Endothelial cell of umbilical vein (primary cell): ENCODE results near the gene TOM1. TPM values are rescaled to one million over a fixed set of nuclear protein-coding genes. Genes with fewer than 3 reads are reported as not detected.

Experiments used
- BruUV-seq: library from RNA; stranded (reverse); fragments of 400-500 nt; replicated peaks from 2 replicates; lab custom pipeline; 2021; lab: Mats Ljungman, UMichigan
- CTCF ChIA-PET: fragments of 300-600, 350-600 bp; sonication (Branson Sonifier 250); formaldehyde crosslinking; loops from one replicate; lab custom pipeline; 2021; ENCODE audit warnings: antibody characterized with exemption, inconsistent platforms; lab: Charles Lee
- POLR2A ChIA-PET: fragments of 300-600, 350-600 bp; sonication (Branson Sonifier 250); formaldehyde crosslinking; loops from one replicate; lab custom pipeline; 2021; ENCODE audit warnings: antibody characterized with exemption, inconsistent platforms; lab: Charles Lee
- DNase-seq: peaks from one replicate; pipeline ENCODE4 v3.0.0-alpha.2; 2011; ENCODE audit warnings: low read depth, low spot score
- FAIRE-seq: peaks from 2 replicates; lab custom pipeline; 2011; peaks lifted over from hg19 to GRCh38; lab: Jason Lieb, UNC
- H2AFZ ChIP-seq: 2 replicates; pipeline ENCODE4 v1.6.0; 2012; ENCODE audit warnings: low read depth, low read length, control low read depth, inconsistent platforms
- H3K27ac ChIP-seq: 2 replicates; pipeline ENCODE4 v1.5.1; 2011; ENCODE audit warnings: low read depth, mild to moderate bottlenecking, control low read depth, low read length, moderate library complexity; ENCODE audit not compliant: insufficient read depth
- H3K27me3 ChIP-seq, 2 experiments: 2 replicates each; pipeline versions ENCODE4 v1.6.0 to v1.6.1; 2011; ENCODE audit warnings: low read length in 2 of 2, mixed read lengths in 1 of 2; ENCODE audit not compliant: control insufficient read depth in 2 of 2, insufficient read depth in 2 of 2
- H3K36me3 ChIP-seq, 2 experiments: 2 replicates in 1 of 2; 3 replicates in 1 of 2; pipeline ENCODE4 v1.5.1; 2011; ENCODE audit warnings: low read length in 2 of 2, mild to moderate bottlenecking in 1 of 2, moderate library complexity in 1 of 2; ENCODE audit not compliant: control insufficient read depth in 2 of 2, insufficient read depth in 2 of 2; ENCODE audit errors: extremely low read depth in 1 of 2
- H3K4me1 ChIP-seq: 3 replicates; pipeline ENCODE4 v1.5.1; 2011; ENCODE audit warnings: mild to moderate bottlenecking, low read length; ENCODE audit not compliant: control insufficient read depth, insufficient read depth; ENCODE audit errors: extremely low read depth
- H3K4me2 ChIP-seq: 2 replicates; pipeline ENCODE4 v1.6.1; 2011; ENCODE audit warnings: low read length, control low read depth, mixed read lengths; ENCODE audit not compliant: insufficient read depth
- H3K4me3 ChIP-seq, 3 experiments: fragments of 200-600 bp in 1 of 3; sonication (generic), shearing (Covaris generic) in 1 of 3; replicated peaks in 1 of 3; 2 replicates each; pipeline ENCODE4 v1.5.1; 2011 to 2016; ENCODE audit warnings: control low read depth in 3 of 3, low read length in 3 of 3, mild to moderate bottlenecking in 2 of 3, inconsistent platforms in 1 of 3, low read depth in 1 of 3, moderate library complexity in 1 of 3; ENCODE audit not compliant: insufficient read depth in 1 of 3
- H3K79me2 ChIP-seq: 2 replicates; pipeline ENCODE4 v1.6.0; 2012; ENCODE audit warnings: low read length, inconsistent platforms; ENCODE audit not compliant: control insufficient read depth, insufficient read depth
- H3K9ac ChIP-seq: replicated peaks from 2 replicates; pipeline ENCODE3; 2011; ENCODE audit warnings: low read length, control low read depth; ENCODE audit not compliant: insufficient read depth; ENCODE audit errors: extremely low read depth
- H3K9me1 ChIP-seq: replicated peaks from 3 replicates; pipeline ENCODE4 v1.6.0; 2011; ENCODE audit warnings: mild to moderate bottlenecking, low read length; ENCODE audit not compliant: control insufficient read depth, insufficient read depth; ENCODE audit errors: extremely low read depth
- H3K9me3 ChIP-seq: replicated peaks from 2 replicates; pipeline ENCODE4 v1.5.1; 2012; ENCODE audit warnings: low read length, inconsistent platforms; ENCODE audit not compliant: control insufficient read depth, insufficient read depth
- H4K20me1 ChIP-seq: replicated peaks from 2 replicates; pipeline ENCODE3; 2011; ENCODE audit warnings: mild to moderate bottlenecking, low read length; ENCODE audit not compliant: control insufficient read depth, insufficient read depth; ENCODE audit errors: extremely low read depth
- EZH2 ChIP-seq: IDR thresholded peaks from 2 replicates; pipeline ENCODE4 v1.6.1; 2012; ENCODE audit warnings: borderline replicate concordance, low read depth, mild to moderate bottlenecking, moderate library complexity, low read length, inconsistent platforms; ENCODE audit not compliant: severe bottlenecking
- FOS ChIP-seq: IDR thresholded peaks from 2 replicates; pipeline ENCODE4 v1.6.1; 2011; ENCODE audit warnings: mild to moderate bottlenecking, low read length, moderate library complexity, borderline replicate concordance; ENCODE audit not compliant: insufficient read depth
- GATA2 ChIP-seq: IDR thresholded peaks from 2 replicates; pipeline ENCODE4 v1.7.0; 2011; ENCODE audit warnings: low read depth, mild to moderate bottlenecking, moderate library complexity, mixed read lengths, low read length; ENCODE audit not compliant: insufficient read length, insufficient read depth
- JUN ChIP-seq: IDR thresholded peaks from 2 replicates; pipeline ENCODE4 v1.6.1; 2011; ENCODE audit warnings: borderline replicate concordance, low read depth; ENCODE audit not compliant: insufficient read length, insufficient read depth
- MAX ChIP-seq: IDR thresholded peaks from 2 replicates; pipeline ENCODE4 v1.6.1; 2011; ENCODE audit not compliant: insufficient read depth, insufficient read length
- MYC ChIP-seq: IDR thresholded peaks from one replicate; pipeline ENCODE4 v1.6.1; 2011; ENCODE audit warnings: mild to moderate bottlenecking, low read depth, low read length
- POLR2A ChIP-seq: IDR thresholded peaks from 2 replicates; pipeline ENCODE4 v1.6.1; 2012; ENCODE audit warnings: low read depth, mild to moderate bottlenecking, control low read depth, low read length
- POLR2AphosphoS5 ChIP-seq: IDR thresholded peaks from 2 replicates; pipeline ENCODE4 v1.6.1; 2012; ENCODE audit warnings: low read depth, mild to moderate bottlenecking, control low read depth, low read length, moderate library complexity; ENCODE audit not compliant: insufficient read depth
- dilution Hi-C: fragments of 300-500 bp; cut with MboI; formaldehyde crosslinking; loops from one replicate; pipeline ENCODE4 v1.15.0; 2019; ENCODE audit warnings: low sequenced_read_pairs; ENCODE audit not compliant: extremely low pct_ligation_motif_present
- intact Hi-C: fragments of 100-400 bp; cut with micrococcal nuclease; formaldehyde crosslinking; loops from one replicate; pipeline ENCODE4 v1.10.0; 2022
- polyA plus RNA-seq, 4 experiments: library from polyadenylated mRNA; depleted of rRNA in 3 of 4; stranded (reverse) in 3 of 4; unstranded in 1 of 4; fragments of >200 nt; gene quantifications; 2 replicates each; pipeline versions ENCODE4 v1.2.1 to v1.2.3, GENCODE V29; 2011 to 2012; ENCODE audit warnings: missing spikeins in 1 of 4
- total RNA-seq: library from RNA; stranded (reverse); gene quantifications from 2 replicates; pipeline ENCODE4 v1.2.3, GENCODE V29; 2021
- TF ChIP-seq, protein P1 (sequence below), 2 donors: IDR thresholded peaks; 1 replicate in 1 of 2; 2 replicates in 1 of 2; pipeline ENCODE4 v1.5.1; 2011; ENCODE audit warnings: low read length in 2 of 2, mild to moderate bottlenecking in 2 of 2, moderate library complexity in 2 of 2, control low read depth in 1 of 2, inconsistent platforms in 1 of 2, low read depth in 1 of 2; ENCODE audit not compliant: insufficient read depth in 1 of 2; ENCODE audit errors: extremely low read depth in 1 of 2

Gene TOM1
- total and polyA plus RNA-seq, 2 donors (not counting 3 experiments of a cell fraction or from before 2014, with no cell fraction given), result 36.4 to 74.4 TPM

- TF ChIP-seq POLR2A (no peak), MYC (no peak), POLR2AphosphoS5 (no peak), MAX (no peak), FOS (no peak), EZH2 (no peak), JUN (no peak), GATA2 (no peak)
- TF ChIP-seq, protein P1, sequence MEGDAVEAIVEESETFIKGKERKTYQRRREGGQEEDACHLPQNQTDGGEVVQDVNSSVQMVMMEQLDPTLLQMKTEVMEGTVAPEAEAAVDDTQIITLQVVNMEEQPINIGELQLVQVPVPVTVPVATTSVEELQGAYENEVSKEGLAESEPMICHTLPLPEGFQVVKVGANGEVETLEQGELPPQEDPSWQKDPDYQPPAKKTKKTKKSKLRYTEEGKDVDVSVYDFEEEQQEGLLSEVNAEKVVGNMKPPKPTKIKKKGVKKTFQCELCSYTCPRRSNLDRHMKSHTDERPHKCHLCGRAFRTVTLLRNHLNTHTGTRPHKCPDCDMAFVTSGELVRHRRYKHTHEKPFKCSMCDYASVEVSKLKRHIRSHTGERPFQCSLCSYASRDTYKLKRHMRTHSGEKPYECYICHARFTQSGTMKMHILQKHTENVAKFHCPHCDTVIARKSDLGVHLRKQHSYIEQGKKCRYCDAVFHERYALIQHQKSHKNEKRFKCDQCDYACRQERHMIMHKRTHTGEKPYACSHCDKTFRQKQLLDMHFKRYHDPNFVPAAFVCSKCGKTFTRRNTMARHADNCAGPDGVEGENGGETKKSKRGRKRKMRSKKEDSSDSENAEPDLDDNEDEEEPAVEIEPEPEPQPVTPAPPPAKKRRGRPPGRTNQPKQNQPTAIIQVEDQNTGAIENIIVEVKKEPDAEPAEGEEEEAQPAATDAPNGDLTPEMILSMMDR (IDR thresholded peaks at IDR 0.05; ENCODE audit: extremely low read depth in 1 of 2, insufficient read depth in 1 of 2, low read depth in 1 of 2, low read length in 2 of 2), result no peak
- H2AFZ ChIP-seq, result no peak overlapping the region
- no peaks in the 10 kb centered on the region for H3K9me3 ChIP-seq
- no peak for FAIRE-seq
- H3K4me1 ChIP-seq, result no peaks in the 10 kb centered on the region
- peaks cover 0 to 32% of the 10 kb centered on the region in 2 experiments for H3K36me3 ChIP-seq
- no TSS peak for BruUV-seq
- H3K4me3 ChIP-seq, result no peak overlapping the region
- no peak for DNase-seq
- POLR2A ChIA-PET, result no interaction called here
- no peaks in the 10 kb centered on the region for H3K27me3 ChIP-seq
- H3K9ac ChIP-seq, result no peak overlapping the region
- H3K4me2 ChIP-seq, result no peak overlapping the region
- no peaks in the 10 kb centered on the region for H4K20me1 ChIP-seq
- dilution Hi-C loops, result no loop called here
- no peaks in the 10 kb centered on the region for H3K79me2 ChIP-seq
- no peaks in the 10 kb centered on the region for H3K9me1 ChIP-seq
- H3K27ac ChIP-seq, result no peak overlapping the region
- CTCF ChIA-PET, result interaction anchor here (1.5 kb wide), 1 partner anchor 10 kb away, joined by 7 read pairs; no protein-coding TSS in a partner anchor
- intact Hi-C loops, result no loop called here
These were observed 41.6 kb downstream of the TOM1 start for GRCh38 chr22:35341090-35341874.
